Neural progenitor cell (in vitro differentiated cells): ENCODE data around the gene ITGB5. TPM values are rescaled to one million over a fixed set of nuclear protein-coding genes. Genes with fewer than 3 reads are reported as not detected.

Experiments
- DNase-seq: peaks from one replicate; pipeline ENCODE4 v3.0.0-alpha.2; 2016; ENCODE audit warnings: low spot score
- H2AFZ ChIP-seq: fragments of 200-600 bp; sonication (generic); replicated peaks from 2 replicates; pipeline ENCODE4 v1.6.1; 2016; ENCODE audit warnings: antibody characterized with exemption
- H3F3A ChIP-seq: fragments of 200-600 bp; sonication (generic); 2 replicates; pipeline ENCODE4 v1.6.1; 2016; ENCODE audit warnings: antibody characterized with exemption, low read depth
- H3K27ac ChIP-seq: fragments of 200-600 bp; sonication (generic); 2 replicates; pipeline ENCODE4 v1.5.1; 2016; ENCODE audit warnings: mild to moderate bottlenecking
- H3K27me3 ChIP-seq: fragments of 200-600 bp; sonication (generic); 2 replicates; pipeline ENCODE4 v1.6.1; 2016; ENCODE audit warnings: mild to moderate bottlenecking, moderate library complexity
- H3K36me3 ChIP-seq: fragments of 200-600 bp; sonication (generic); 2 replicates; pipeline ENCODE4 v1.5.1; 2016
- H3K4me1 ChIP-seq: fragments of 200-600 bp; sonication (generic); 2 replicates; pipeline ENCODE4 v1.6.1; 2016; ENCODE audit warnings: mixed run types
- H3K4me2 ChIP-seq: fragments of 200-600 bp; sonication (generic); 2 replicates; pipeline ENCODE4 v1.6.1; 2016
- H3K4me3 ChIP-seq: fragments of 200-600 bp; sonication (generic); 2 replicates; pipeline ENCODE4 v1.5.1; 2016
- H3K79me2 ChIP-seq: fragments of 200-600 bp; sonication (generic); 2 replicates; pipeline ENCODE4 v1.6.1; 2016; ENCODE audit warnings: low read depth
- H3K9ac ChIP-seq: fragments of 200-600 bp; sonication (generic); 2 replicates; pipeline ENCODE4 v1.6.1; 2016
- H3K9me3 ChIP-seq: fragments of 200-600 bp; sonication (generic); 2 replicates; pipeline ENCODE4 v1.5.1; 2016; ENCODE audit warnings: low read depth
- H4K20me1 ChIP-seq: fragments of 200-600 bp; sonication (generic); 2 replicates; pipeline ENCODE4 v1.6.1; 2016; ENCODE audit warnings: low read depth
- H3K27ac Mint-ChIP-seq: 3 replicates; pipeline ENCODE4 v1.8.0; 2021; ENCODE audit warnings: mixed read lengths
- H3K27me3 Mint-ChIP-seq: 2 replicates; pipeline ENCODE4 v1.8.0; 2022; ENCODE audit warnings: low read depth, mild to moderate bottlenecking, inconsistent platforms, moderate library complexity, mixed read lengths; ENCODE audit not compliant: insufficient read depth
- H3K36me3 Mint-ChIP-seq: 3 replicates; pipeline ENCODE4 v1.8.0; 2021; ENCODE audit warnings: mixed read lengths
- H3K4me1 Mint-ChIP-seq: 3 replicates; pipeline ENCODE4 v1.8.0; 2021; ENCODE audit warnings: mixed read lengths
- H3K4me3 Mint-ChIP-seq: 3 replicates; pipeline ENCODE4 v1.8.0; 2021; ENCODE audit warnings: mild to moderate bottlenecking, moderate library complexity, mixed read lengths
- H3K9me3 Mint-ChIP-seq: 3 replicates; pipeline ENCODE4 v1.8.0; 2020; ENCODE audit warnings: mixed read lengths
- CTCF ChIP-seq: fragments of 200-600 bp; sonication (generic); IDR thresholded peaks from 2 replicates; pipeline ENCODE4 v1.5.1; 2017; ENCODE audit warnings: antibody characterized with exemption, mild to moderate bottlenecking
- EZH2 ChIP-seq: fragments of 200-600 bp; sonication (generic); IDR thresholded peaks from 2 replicates; pipeline ENCODE4 v1.6.1; 2017; ENCODE audit warnings: antibody characterized with exemption, mild to moderate bottlenecking, moderate library complexity
- EZH2phosphoT487 ChIP-seq: fragments of 200-600 bp; sonication (generic); IDR thresholded peaks from 2 replicates; pipeline ENCODE4 v1.6.1; 2017; ENCODE audit warnings: antibody characterized with exemption
- total RNA-seq: library from RNA; depleted of rRNA; stranded (reverse); fragments of >200 nt; gene quantifications from 2 replicates; pipeline ENCODE4 v1.2.3, GENCODE V29; 2015; ENCODE audit warnings: low replicate concordance

Gene ITGB5
- total RNA-seq, 1 donor from 2014 or later: 55.8 TPM

DNA sequence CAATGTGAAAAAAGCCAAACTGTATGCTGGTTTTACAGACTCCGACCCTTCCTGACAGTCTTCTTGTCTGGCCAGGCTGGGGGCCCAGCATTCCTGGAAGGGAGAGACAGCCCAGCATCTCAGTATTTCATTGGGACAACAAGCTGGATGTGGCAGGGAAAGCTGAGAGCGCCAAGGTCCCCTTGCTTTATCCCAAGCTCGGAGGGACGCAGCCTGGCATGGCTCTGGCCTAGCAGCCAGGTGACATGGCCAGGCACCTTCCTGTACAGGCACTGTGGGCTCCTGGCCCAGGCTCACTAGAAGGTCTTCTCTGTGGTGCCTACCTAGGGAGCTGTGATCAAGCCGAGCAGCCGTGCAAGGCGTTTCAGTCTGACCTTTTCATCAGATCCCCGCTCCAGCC lies 124.0 kb downstream of the ITGB5 start:
- no peaks in the 10 kb centered on the region for H3K9me3 ChIP-seq
- no peaks in the 10 kb centered on the region for H3K79me2 ChIP-seq
- no peak for DNase-seq
- peaks cover 1% of the 10 kb centered on the region for H3K4me1 ChIP-seq
- H3K36me3 ChIP-seq: no peaks in the 10 kb centered on the region
- H3K9ac ChIP-seq: no peak overlapping the region
- no peak overlapping the region for H3K4me2 ChIP-seq
- no peaks in the 10 kb centered on the region for H4K20me1 ChIP-seq
- no peak overlapping the region for H2AFZ ChIP-seq
- H3K27ac Mint-ChIP-seq: no peak overlapping the region
- no peaks in the 10 kb centered on the region for H3K27me3 ChIP-seq
- no peaks in the 10 kb centered on the region for H3K9me3 Mint-ChIP-seq
- no peak overlapping the region for H3K27ac ChIP-seq
- H3K4me1 Mint-ChIP-seq: peaks cover 16% of the 10 kb centered on the region
- H3K4me3 ChIP-seq: no peak overlapping the region
- H3K27me3 Mint-ChIP-seq: peaks cover 15% of the 10 kb centered on the region
- no peak for TF ChIP-seq CTCF
- TF ChIP-seq EZH2phosphoT487: no peak
- TF ChIP-seq EZH2: no peak
- H3K4me3 Mint-ChIP-seq: no peak overlapping the region
- peaks cover 8% of the 10 kb centered on the region for H3K36me3 Mint-ChIP-seq
- H3F3A ChIP-seq: peaks cover 14% of the 10 kb centered on the region

- no peaks in the 10 kb centered on the region for H4K20me1 ChIP-seq
- Mint-ChIP-seq H3K9me3 (no peaks in the 10 kb centered on the region), H3K36me3 (peaks cover 8% of the 10 kb centered on the region), H3K4me1 (peaks cover 18% of the 10 kb centered on the region), H3K27ac (no peak overlapping the region), H3K27me3 (peaks cover 19% of the 10 kb centered on the region), H3K4me3 (no peak overlapping the region)
- H3K27ac ChIP-seq: no peak overlapping the region
- H3K4me1 ChIP-seq: peaks cover 7% of the 10 kb centered on the region
- H3F3A ChIP-seq: peaks cover 14% of the 10 kb centered on the region
- no peak overlapping the region for H3K9ac ChIP-seq
- no peaks in the 10 kb centered on the region for H3K79me2 ChIP-seq
- H2AFZ ChIP-seq: no peak overlapping the region
- no peak overlapping the region for H3K4me3 ChIP-seq
- H3K9me3 ChIP-seq: no peaks in the 10 kb centered on the region
- TF ChIP-seq EZH2 (no peak), EZH2phosphoT487 (no peak), CTCF (no peak)
- H3K36me3 ChIP-seq: no peaks in the 10 kb centered on the region
- H3K27me3 ChIP-seq: no peaks in the 10 kb centered on the region
- no peak overlapping the region for H3K4me2 ChIP-seq
- DNase-seq: no peak
These were observed 124.5 kb downstream of the ITGB5 start for GRCh38 chr3:124762661-124763011.

DNA sequence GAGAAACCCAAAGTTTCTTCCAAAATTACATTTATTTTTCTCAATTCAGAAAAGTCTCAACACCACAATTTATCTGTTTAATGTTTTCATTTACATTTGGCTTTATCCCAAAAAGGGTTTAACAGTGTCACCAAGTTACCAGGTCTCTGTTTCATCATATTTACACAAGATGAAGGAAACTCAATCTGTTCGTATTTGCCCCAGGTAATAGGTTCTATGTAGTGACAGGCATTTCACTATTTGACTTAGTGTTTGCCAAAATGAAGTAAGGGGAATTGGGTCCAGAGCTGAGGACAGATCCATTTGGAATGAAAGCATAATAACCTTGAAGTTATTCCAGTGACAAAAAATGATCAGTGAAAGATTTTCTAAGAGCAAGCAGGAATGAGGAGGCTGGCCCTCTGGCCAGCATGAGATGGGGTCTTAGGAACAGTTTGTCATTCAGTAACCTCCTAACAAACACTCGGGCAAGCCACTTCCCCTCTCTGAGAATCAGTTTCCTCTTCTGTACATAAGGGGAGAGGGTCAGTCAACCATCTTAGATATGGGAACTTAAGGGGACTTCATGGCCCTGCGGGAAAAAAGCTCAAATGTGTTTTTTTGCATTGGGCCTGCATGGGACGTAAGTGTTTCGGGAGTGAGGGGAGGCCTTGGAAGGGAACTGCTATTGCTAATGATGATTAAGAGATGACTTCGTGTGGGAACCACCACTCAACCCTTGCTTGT lies 125.1 kb downstream of the ITGB5 start:
- Histone ChIP-seq H3K9me3 (no peaks in the 10 kb centered on the region), H3K27me3 (no peaks in the 10 kb centered on the region), H3K27ac (no peak overlapping the region), H3K4me2 (no peak overlapping the region), H3K36me3 (no peaks in the 10 kb centered on the region), H3K4me1 (peaks cover 12% of the 10 kb centered on the region), H3K9ac (no peak overlapping the region), H2AFZ (no peak overlapping the region), H3F3A (peaks cover 14% of the 10 kb centered on the region), H3K79me2 (no peaks in the 10 kb centered on the region), H4K20me1 (no peaks in the 10 kb centered on the region), H3K4me3 (no peak overlapping the region)
- Mint-ChIP-seq H3K27ac (no peak overlapping the region), H3K9me3 (no peaks in the 10 kb centered on the region), H3K4me3 (no peak overlapping the region), H3K36me3 (peaks cover 7% of the 10 kb centered on the region), H3K4me1 (peaks cover 17% of the 10 kb centered on the region), H3K27me3 (peaks cover 23% of the 10 kb centered on the region)
- TF ChIP-seq CTCF (no peak), EZH2phosphoT487 (no peak)
- no peak for DNase-seq
